CD14-positive monocyte (primary cell): ENCODE data around the gene ST8SIA1. TPM values are rescaled to one million over a fixed set of nuclear protein-coding genes. Genes with fewer than 3 reads are reported as not detected.
"Not testable (repeated sequence)": the region's sequence is repeated elsewhere in the genome, so short reads cannot be mapped to it uniquely, and the experiment has no call there.

Source experiments
- DNase-seq, 3 donors: peaks; one replicate each; pipeline ENCODE4 v3.0.0-alpha.2; 2011 to 2022
- H2AFZ ChIP-seq: 2 replicates; pipeline ENCODE4 v1.6.0; 2012; ENCODE audit warnings: mild to moderate bottlenecking, low read depth, low read length, inconsistent platforms; ENCODE audit not compliant: insufficient read depth, poor library complexity, severe bottlenecking
- H3K27ac ChIP-seq, 2 donors: 1 replicate in 1 of 2; 2 replicates in 1 of 2; pipeline ENCODE4 v1.5.1; 2012 to 2013; ENCODE audit warnings: low read length in 2 of 2, control low read depth in 1 of 2, inconsistent platforms in 1 of 2, low read depth in 1 of 2, mild to moderate bottlenecking in 1 of 2
- H3K27me3 ChIP-seq, 2 donors: one replicate each; pipeline versions ENCODE4 v1.6.0 to v1.6.1; 2011 to 2013; ENCODE audit warnings: low read length in 2 of 2; ENCODE audit not compliant: control insufficient read depth in 2 of 2, insufficient read depth in 2 of 2
- H3K36me3 ChIP-seq, 2 donors: replicated peaks in 1 of 2; 1 replicate in 1 of 2; 2 replicates in 1 of 2; pipeline versions ENCODE4 v1.5.1 to v1.6.1; 2012 to 2013; ENCODE audit warnings: low read length in 2 of 2, control low read depth in 1 of 2, inconsistent platforms in 1 of 2, mild to moderate bottlenecking in 1 of 2; ENCODE audit not compliant: insufficient read depth in 2 of 2, control insufficient read depth in 1 of 2
- H3K4me1 ChIP-seq, 2 donors: 1 replicate in 1 of 2; 2 replicates in 1 of 2; pipeline versions ENCODE4 v1.5.1 to v1.6.1; 2012 to 2013; ENCODE audit warnings: low read length in 2 of 2, control low read depth in 1 of 2, inconsistent platforms in 1 of 2, mild to moderate bottlenecking in 1 of 2, moderate library complexity in 1 of 2; ENCODE audit not compliant: insufficient read depth in 2 of 2, control insufficient read depth in 1 of 2
- H3K4me2 ChIP-seq: replicated peaks from 2 replicates; pipeline ENCODE3; 2012; ENCODE audit warnings: low read length, moderate library complexity, mild to moderate bottlenecking; ENCODE audit not compliant: poor library complexity, severe bottlenecking; ENCODE audit errors: extremely low read depth
- H3K4me3 ChIP-seq, 3 experiments: fragments of 200-600 bp in 1 of 3; sonication (generic) in 1 of 3; replicated peaks in 1 of 3; 1 replicate in 2 of 3; 2 replicates in 1 of 3; pipeline ENCODE4 v1.5.1; 2011 to 2013; ENCODE audit warnings: low read length in 3 of 3, mild to moderate bottlenecking in 3 of 3, control low read depth in 2 of 3, low read depth in 2 of 3, inconsistent platforms in 1 of 3, moderate library complexity in 1 of 3
- H3K79me2 ChIP-seq: 2 replicates; pipeline ENCODE4 v1.6.0; 2012; ENCODE audit warnings: mild to moderate bottlenecking, control low read depth, inconsistent platforms, low read length, moderate library complexity; ENCODE audit not compliant: insufficient read depth
- H3K9ac ChIP-seq: 2 replicates; pipeline ENCODE4 v1.6.0; 2017; ENCODE audit warnings: low read length, mild to moderate bottlenecking; ENCODE audit not compliant: insufficient read depth, poor library complexity, severe bottlenecking
- H3K9me3 ChIP-seq, 2 donors: replicated peaks in 1 of 2; 1 replicate in 1 of 2; 2 replicates in 1 of 2; pipeline versions ENCODE4 v1.5.1 to v1.6.1; 2012 to 2013; ENCODE audit warnings: low read length in 2 of 2, control low read depth in 1 of 2; ENCODE audit not compliant: control insufficient read depth in 1 of 2, insufficient read depth in 1 of 2
- H4K20me1 ChIP-seq: 2 replicates; pipeline ENCODE4 v1.6.0; 2012; ENCODE audit warnings: mild to moderate bottlenecking, low read length, control low read depth, moderate library complexity; ENCODE audit not compliant: insufficient read depth
- H3K27ac Mint-ChIP-seq, 7 donors: one replicate each; pipeline ENCODE4 v1.8.0; 2020; ENCODE audit warnings: mild to moderate bottlenecking in 7 of 7, mixed read lengths in 7 of 7, moderate library complexity in 6 of 7, inconsistent platforms in 2 of 7
- H3K27me3 Mint-ChIP-seq, 3 donors: one replicate each; pipeline ENCODE4 v1.8.0; 2021 to 2022; ENCODE audit warnings: low read depth in 3 of 3, mild to moderate bottlenecking in 3 of 3, mixed read lengths in 3 of 3, moderate library complexity in 3 of 3, inconsistent platforms in 1 of 3
- H3K36me3 Mint-ChIP-seq, 2 donors: one replicate each; pipeline ENCODE4 v1.8.0; 2020; ENCODE audit warnings: mixed read lengths in 2 of 2, inconsistent platforms in 1 of 2, mild to moderate bottlenecking in 1 of 2
- H3K4me1 Mint-ChIP-seq: one replicate; pipeline ENCODE4 v1.8.0; 2020; ENCODE audit warnings: mild to moderate bottlenecking, mixed read lengths
- H3K4me3 Mint-ChIP-seq, 2 donors: one replicate each; pipeline ENCODE4 v1.8.0; 2020; ENCODE audit warnings: mild to moderate bottlenecking in 2 of 2, mixed read lengths in 2 of 2, moderate library complexity in 1 of 2
- H3K9me3 Mint-ChIP-seq, 7 donors: one replicate each; pipeline ENCODE4 v1.8.0; 2020 to 2022; ENCODE audit warnings: mixed read lengths in 7 of 7, mild to moderate bottlenecking in 6 of 7, moderate library complexity in 6 of 7, inconsistent platforms in 2 of 7
- WGBS: methylation state at CpG from one replicate; pipeline ENCODE4 v1.1.5; 2013; ENCODE audit warnings: missing lambda C conversion rate; ENCODE audit not compliant: insufficient coverage; 5-methylcytosine and 5-hydroxymethylcytosine counted together
- intact Hi-C, 2 donors: fragments of 100-400 bp; cut with micrococcal nuclease; formaldehyde crosslinking; loops; one replicate each; pipeline versions ENCODE4 v1.15.0 to v1.15.1; 2023
- polyA plus RNA-seq, 3 donors: library from polyadenylated mRNA; depleted of rRNA in 1 of 3; unstranded in 2 of 3; stranded (reverse) in 1 of 3; fragments of 300-500 nt in 2 of 3; fragments of >200 nt in 1 of 3; fragmentation: Illumina TruSeq in 2 of 3; gene quantifications; 1 replicate in 2 of 3; 2 replicates in 1 of 3; pipeline ENCODE4 v1.2.3, GENCODE V29; 2012 to 2021
- TF ChIP-seq, protein P1 (sequence below): fragments of 200-600 bp; IDR thresholded peaks from one replicate; pipeline ENCODE4 v1.8.0; 2022; ENCODE audit warnings: antibody characterized with exemption, mild to moderate bottlenecking

Gene ST8SIA1
- polyA plus RNA-seq, 3 donors, result not detected

GRCh38 chr12:22377731-22378496 is 43.4 kb upstream of the ST8SIA1 start:
- peaks cover 20 to 32% of the 10 kb centered on the region in 2 donors for H3K4me1 ChIP-seq
- H4K20me1 ChIP-seq, result no peaks in the 10 kb centered on the region
- no peak overlapping the region for H3K27ac ChIP-seq
- 10% methylated on average over 2 of the region's 4 CpGs for WGBS
- no peak for DNase-seq
- no peaks in the 10 kb centered on the region for H3K79me2 ChIP-seq
- H3K9ac ChIP-seq, result no peak overlapping the region
- H3K36me3 Mint-ChIP-seq, result no peaks in the 10 kb centered on the region
- peak overlapping the region in 1 of 7 donors; percentile 50 for H3K27ac Mint-ChIP-seq
- H3K9me3 ChIP-seq, result peaks cover 0 to 4% of the 10 kb centered on the region in 2 donors
- H3K27me3 Mint-ChIP-seq, result no peaks in the 10 kb centered on the region
- intact Hi-C loops, result no loop called here
- peaks cover 35% of the 10 kb centered on the region for H3K4me1 Mint-ChIP-seq
- peaks cover 0 to 7% (median 0%) of the 10 kb centered on the region in 7 donors for H3K9me3 Mint-ChIP-seq
- TF ChIP-seq, protein P1, sequence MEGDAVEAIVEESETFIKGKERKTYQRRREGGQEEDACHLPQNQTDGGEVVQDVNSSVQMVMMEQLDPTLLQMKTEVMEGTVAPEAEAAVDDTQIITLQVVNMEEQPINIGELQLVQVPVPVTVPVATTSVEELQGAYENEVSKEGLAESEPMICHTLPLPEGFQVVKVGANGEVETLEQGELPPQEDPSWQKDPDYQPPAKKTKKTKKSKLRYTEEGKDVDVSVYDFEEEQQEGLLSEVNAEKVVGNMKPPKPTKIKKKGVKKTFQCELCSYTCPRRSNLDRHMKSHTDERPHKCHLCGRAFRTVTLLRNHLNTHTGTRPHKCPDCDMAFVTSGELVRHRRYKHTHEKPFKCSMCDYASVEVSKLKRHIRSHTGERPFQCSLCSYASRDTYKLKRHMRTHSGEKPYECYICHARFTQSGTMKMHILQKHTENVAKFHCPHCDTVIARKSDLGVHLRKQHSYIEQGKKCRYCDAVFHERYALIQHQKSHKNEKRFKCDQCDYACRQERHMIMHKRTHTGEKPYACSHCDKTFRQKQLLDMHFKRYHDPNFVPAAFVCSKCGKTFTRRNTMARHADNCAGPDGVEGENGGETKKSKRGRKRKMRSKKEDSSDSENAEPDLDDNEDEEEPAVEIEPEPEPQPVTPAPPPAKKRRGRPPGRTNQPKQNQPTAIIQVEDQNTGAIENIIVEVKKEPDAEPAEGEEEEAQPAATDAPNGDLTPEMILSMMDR, result no peak
- H3K4me3 Mint-ChIP-seq, result no peak overlapping the region
- H3K4me3 ChIP-seq, result no peak overlapping the region
- no peak overlapping the region for H3K4me2 ChIP-seq
- no peaks in the 10 kb centered on the region for H3K36me3 ChIP-seq
- H3K27me3 ChIP-seq, result no peaks in the 10 kb centered on the region
- peak overlapping the region; percentile 31 for H2AFZ ChIP-seq

DNA sequence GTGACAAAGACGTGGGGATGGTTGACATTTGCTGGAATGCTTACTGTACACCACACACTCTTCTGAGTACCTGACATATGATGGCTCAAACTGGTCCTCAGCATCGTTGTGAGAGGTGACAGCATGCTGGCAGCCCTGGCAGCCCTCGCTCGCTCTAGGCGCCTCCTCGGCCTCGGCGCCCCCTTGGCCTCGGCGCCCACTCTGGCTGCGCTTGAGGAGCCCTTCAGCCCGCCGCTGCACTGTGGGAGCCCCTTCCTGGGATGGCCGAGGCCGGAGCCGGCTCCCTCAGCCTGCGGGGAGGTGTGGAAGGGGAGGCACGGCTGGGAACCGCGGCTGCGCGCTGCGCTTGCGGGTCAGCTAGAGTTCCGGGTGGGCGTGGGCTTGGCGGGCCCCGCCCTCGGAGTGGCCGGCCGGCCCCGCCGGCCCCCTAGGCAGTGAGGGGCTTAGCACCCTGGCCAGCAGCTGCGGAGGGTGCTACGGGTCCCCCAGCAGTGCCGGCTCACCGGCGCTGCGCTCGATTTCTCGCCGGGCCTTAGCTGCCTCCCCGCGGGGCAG is 42.2 kb upstream of the ST8SIA1 start:
- H3K4me3 ChIP-seq, H3K9me3 Mint-ChIP-seq, H4K20me1 ChIP-seq, DNase-seq, H3K79me2 ChIP-seq, H3K9me3 ChIP-seq, H3K27ac Mint-ChIP-seq, H3K36me3 ChIP-seq, intact Hi-C loops, H3K27ac ChIP-seq, H3K36me3 Mint-ChIP-seq, H3K27me3 Mint-ChIP-seq, H3K9ac ChIP-seq, H2AFZ ChIP-seq, H3K4me3 Mint-ChIP-seq, H3K27me3 ChIP-seq, H3K4me2 ChIP-seq: not testable (repeated sequence)
- WGBS, result over 99% methylated on average over 32 of the region's 44 CpGs
- H3K4me1 ChIP-seq, result peaks cover 20 to 40% of the 10 kb centered on the region in 2 donors
- peaks cover 40% of the 10 kb centered on the region for H3K4me1 Mint-ChIP-seq
